ENCODE measurements around the gene ODAD4.
A peak's percentile ranks its signal among the peaks of the same experiment; 100 is the strongest.

DNA sequence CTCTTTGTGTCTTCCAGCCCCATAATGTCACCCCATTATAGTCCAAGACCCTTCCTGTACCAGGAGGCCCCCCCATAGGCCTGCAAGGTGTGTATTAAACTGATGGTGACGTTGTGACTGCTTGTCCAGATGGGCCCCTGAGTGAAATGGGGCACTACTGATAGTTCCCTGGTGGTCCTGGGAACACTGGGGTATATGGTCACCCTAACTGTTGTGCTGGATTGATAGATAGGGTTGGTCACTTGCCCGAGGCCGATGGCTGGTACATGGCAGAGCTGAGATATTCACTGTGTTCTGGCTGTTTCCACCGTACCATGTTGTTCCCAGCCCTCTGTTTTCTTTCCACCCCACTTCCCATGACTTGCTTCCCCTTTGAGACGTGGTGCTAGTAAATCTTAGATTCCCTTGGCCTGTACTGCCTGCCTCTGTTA is 40.5 kb downstream of the ODAD4 start:
- TF ChIP-seq POLR2A (IDR thresholded peaks at IDR 0.05; ENCODE audit: low read depth, low read length), result no peak; the same call in none of the 2 replicates
- TF ChIP-seq POLR2AphosphoS5 (IDR thresholded peaks at IDR 0.05; ENCODE audit: low read depth, low read length), result peak; percentile 54; the same call in 1 of the 2 replicates

Data from GM12892 (cell line).